Neuron (in vitro differentiated cells): ENCODE data around the gene AVPR2.

ENCODE experiments used
- H2AFZ ChIP-seq: one replicate; pipeline ENCODE4 v1.6.1; 2013; ENCODE audit warnings: low read depth, mild to moderate bottlenecking, inconsistent platforms, low read length, moderate library complexity
- H3K27me3 ChIP-seq: one replicate; pipeline ENCODE4 v1.6.1; 2013; ENCODE audit warnings: low read length; ENCODE audit not compliant: insufficient read depth
- H3K36me3 ChIP-seq: one replicate; pipeline ENCODE4 v1.6.1; 2013; ENCODE audit warnings: low read length; ENCODE audit not compliant: insufficient read depth
- H3K4me1 ChIP-seq: one replicate; pipeline ENCODE4 v1.6.1; 2013; ENCODE audit warnings: low read length; ENCODE audit not compliant: insufficient read depth
- H3K4me3 ChIP-seq: 2 replicates; pipeline ENCODE4 v1.5.1; 2013; ENCODE audit warnings: mild to moderate bottlenecking, low read length, moderate library complexity
- H3K9me3 ChIP-seq: one replicate; pipeline ENCODE4 v1.6.1; 2013; ENCODE audit warnings: low read length

AVPR2 gene

GRCh38 chrX:153874366-153875125, 29.9 kb upstream of the AVPR2 start:
- H3K36me3 ChIP-seq, result no peaks in the 10 kb centered on the region
- H3K4me1 ChIP-seq, result peaks cover 57% of the 10 kb centered on the region
- H3K27me3 ChIP-seq, result peaks cover 9% of the 10 kb centered on the region
- H2AFZ ChIP-seq, result no peak overlapping the region
- H3K4me3 ChIP-seq, result no peak overlapping the region
- no peaks in the 10 kb centered on the region for H3K9me3 ChIP-seq

GRCh38 chrX:153875391-153876111, 28.9 kb upstream of the AVPR2 start:
- Histone ChIP-seq H3K4me3 (peak overlapping the region; percentile 27), H2AFZ (no peak overlapping the region), H3K27me3 (peaks cover 6% of the 10 kb centered on the region), H3K4me1 (peaks cover 66% of the 10 kb centered on the region), H3K36me3 (no peaks in the 10 kb centered on the region), H3K9me3 (no peaks in the 10 kb centered on the region)

- Histone ChIP-seq H3K4me3 (no peak overlapping the region), H3K4me1 (peaks cover 68% of the 10 kb centered on the region)
Measured at GRCh38 chrX:153876112-153876491, 28.4 kb upstream of the AVPR2 start.

GRCh38 chrX:153877571-153878261, 26.8 kb upstream of the AVPR2 start:
- Histone ChIP-seq H2AFZ (no peak overlapping the region), H3K4me1 (peaks cover 70% of the 10 kb centered on the region), H3K36me3 (no peaks in the 10 kb centered on the region), H3K27me3 (peaks cover 3% of the 10 kb centered on the region), H3K9me3 (no peaks in the 10 kb centered on the region), H3K4me3 (no peak overlapping the region)

More at GRCh38 chrX:153876112-153876491, 28.4 kb upstream of the AVPR2 start:
- Histone ChIP-seq H3K9me3 (no peaks in the 10 kb centered on the region), H3K27me3 (peaks cover 6% of the 10 kb centered on the region), H3K36me3 (no peaks in the 10 kb centered on the region), H2AFZ (no peak overlapping the region)

- H3K4me3 ChIP-seq, result no peak overlapping the region
- peaks cover 70% of the 10 kb centered on the region for H3K4me1 ChIP-seq
- H3K27me3 ChIP-seq, result peaks cover 3% of the 10 kb centered on the region
- no peak overlapping the region for H2AFZ ChIP-seq
- no peaks in the 10 kb centered on the region for H3K36me3 ChIP-seq
- H3K9me3 ChIP-seq, result no peaks in the 10 kb centered on the region
Measured at GRCh38 chrX:153878345-153878744, 26.1 kb upstream of the AVPR2 start.

- Histone ChIP-seq H3K4me1 (peaks cover 70% of the 10 kb centered on the region), H3K36me3 (no peaks in the 10 kb centered on the region), H2AFZ (no peak overlapping the region), H3K9me3 (no peaks in the 10 kb centered on the region), H3K4me3 (peak overlapping the region; percentile 8), H3K27me3 (peaks cover 2% of the 10 kb centered on the region)
Measured at GRCh38 chrX:153878969-153879653, 25.4 kb upstream of the AVPR2 start.

GRCh38 chrX:153879741-153880439, 24.6 kb upstream of the AVPR2 start:
- Histone ChIP-seq H2AFZ (no peak overlapping the region), H3K4me3 (peak overlapping the region; percentile 8), H3K27me3 (peaks cover 2% of the 10 kb centered on the region), H3K36me3 (no peaks in the 10 kb centered on the region), H3K4me1 (peaks cover 70% of the 10 kb centered on the region), H3K9me3 (no peaks in the 10 kb centered on the region)

GRCh38 chrX:153880440-153880815, 24.0 kb upstream of the AVPR2 start:
- no peaks in the 10 kb centered on the region for H3K9me3 ChIP-seq
- no peak overlapping the region for H3K4me3 ChIP-seq
- peaks cover 74% of the 10 kb centered on the region for H3K4me1 ChIP-seq
- peaks cover 5% of the 10 kb centered on the region for H3K27me3 ChIP-seq
- no peak overlapping the region for H2AFZ ChIP-seq
- no peaks in the 10 kb centered on the region for H3K36me3 ChIP-seq

GRCh38 chrX:153881281-153881680, 23.2 kb upstream of the AVPR2 start:
- H3K27me3 ChIP-seq, result peaks cover 5% of the 10 kb centered on the region
- H3K4me3 ChIP-seq, result no peak overlapping the region
- peaks cover 69% of the 10 kb centered on the region for H3K4me1 ChIP-seq
- H3K36me3 ChIP-seq, result no peaks in the 10 kb centered on the region
- no peaks in the 10 kb centered on the region for H3K9me3 ChIP-seq
- no peak overlapping the region for H2AFZ ChIP-seq

GRCh38 chrX:153882086-153882498, 22.4 kb upstream of the AVPR2 start:
- Histone ChIP-seq H2AFZ (no peak overlapping the region), H3K36me3 (no peaks in the 10 kb centered on the region), H3K27me3 (peaks cover 7% of the 10 kb centered on the region), H3K9me3 (no peaks in the 10 kb centered on the region), H3K4me1 (peaks cover 75% of the 10 kb centered on the region), H3K4me3 (no peak overlapping the region)

GRCh38 chrX:153882557-153882956, 21.9 kb upstream of the AVPR2 start:
- Histone ChIP-seq H3K4me3 (no peak overlapping the region), H3K27me3 (peaks cover 12% of the 10 kb centered on the region), H3K36me3 (no peaks in the 10 kb centered on the region), H2AFZ (no peak overlapping the region), H3K4me1 (peaks cover 75% of the 10 kb centered on the region), H3K9me3 (no peaks in the 10 kb centered on the region)

- H3K4me3 ChIP-seq, result no peak overlapping the region
- no peak overlapping the region for H2AFZ ChIP-seq
- peaks cover 68% of the 10 kb centered on the region for H3K4me1 ChIP-seq
- H3K36me3 ChIP-seq, result no peaks in the 10 kb centered on the region
- H3K9me3 ChIP-seq, result no peaks in the 10 kb centered on the region
- peaks cover 17% of the 10 kb centered on the region for H3K27me3 ChIP-seq
Measured at GRCh38 chrX:153883163-153883843, 21.2 kb upstream of the AVPR2 start.
